ENCODE results near the gene SLC9A7.

DNA sequence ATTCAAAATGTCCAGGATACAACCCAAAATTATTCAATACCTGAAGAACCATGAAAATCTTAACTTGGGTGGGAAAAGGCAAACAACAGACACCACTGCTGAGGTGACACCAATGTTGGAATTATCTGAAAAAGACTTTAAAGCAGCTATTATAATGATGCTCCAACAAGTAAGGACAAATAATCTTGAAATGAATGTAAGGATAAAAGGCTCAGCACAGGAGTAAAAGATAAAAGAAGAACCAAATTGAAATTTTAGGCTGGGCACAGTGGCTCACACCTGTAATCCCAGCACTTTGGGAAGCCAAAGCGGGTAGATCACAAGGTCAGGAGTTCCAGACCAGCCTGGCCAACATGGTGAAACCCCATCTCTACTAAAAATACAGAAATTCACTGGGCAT, 4.0 kb upstream of the SLC9A7 start:
- TF ChIP-seq CTCF (IDR thresholded peaks at IDR 0.05) (no peak), EZH2phosphoT487 (IDR thresholded peaks at IDR 0.05) (no peak)

Data from neural progenitor cell (in vitro differentiated cells).